NCI-H2196 treated with DMSO at 0.1 percent for 48 hours (cell line): Measurements from ENCODE around the gene PRKAG2.

Source experiments
- DNase-seq: peaks from one replicate; lab custom pipeline; 2025; ENCODE audit not compliant: unreplicated experiment; lab: John Stamatoyannopoulos, UW

Gene PRKAG2

DNA sequence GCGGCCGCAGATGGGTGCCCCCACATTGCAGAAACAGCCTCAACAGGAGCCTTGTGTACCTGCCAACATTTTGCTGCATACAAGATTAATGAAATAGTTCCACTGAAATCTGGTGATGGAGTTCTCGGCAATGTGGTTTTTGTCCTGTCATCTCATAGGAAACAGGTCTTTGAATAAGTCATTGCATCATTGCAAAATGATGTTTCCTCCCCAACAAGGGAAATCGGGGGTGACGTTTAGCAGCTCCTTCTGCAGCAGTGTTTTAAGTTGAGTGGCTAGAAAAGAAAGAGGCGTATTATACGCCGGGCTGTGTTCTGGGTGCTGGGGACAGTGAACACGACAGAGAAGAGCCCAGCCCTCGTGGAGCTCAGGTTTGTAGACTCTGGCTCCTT, 177.0 kb downstream of the PRKAG2 start:
- DNase-seq: no peak

DNA sequence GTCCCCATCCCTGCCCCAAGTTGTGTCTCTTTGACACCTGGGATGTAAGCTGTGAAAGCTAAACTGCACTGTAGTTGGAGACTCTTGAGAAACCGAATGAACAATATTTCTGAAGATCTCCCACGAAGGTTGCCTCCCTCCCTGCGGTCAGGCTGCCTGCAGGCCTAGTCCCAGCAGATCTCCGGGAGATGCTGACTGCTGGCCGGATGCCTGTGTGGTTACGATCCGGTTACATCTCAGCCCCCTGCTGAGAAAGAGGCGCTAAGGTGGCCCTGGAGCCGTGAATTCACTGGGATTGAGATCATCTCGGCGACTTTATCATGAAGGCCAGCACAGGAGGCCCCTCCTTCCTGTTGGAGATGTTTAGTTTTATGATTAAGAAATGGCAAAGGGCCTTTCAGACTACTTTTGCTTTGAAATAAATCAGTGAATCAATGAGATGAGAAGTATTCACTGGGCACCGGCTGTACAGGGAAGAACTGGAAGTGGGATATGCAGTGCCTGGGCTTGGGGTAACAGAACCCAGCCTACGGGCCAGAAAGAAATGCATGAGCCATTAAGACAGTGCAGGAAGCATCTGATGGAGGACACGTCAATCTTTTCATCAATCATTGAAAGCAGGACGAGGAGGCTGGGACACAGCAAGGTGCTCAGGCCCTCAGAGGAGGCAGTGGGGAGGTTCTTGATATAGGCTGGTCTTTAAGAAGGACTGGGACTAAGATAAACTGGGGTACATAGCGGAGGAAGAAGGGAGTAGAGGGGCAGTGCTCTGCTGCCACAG, 177.6 kb downstream of the PRKAG2 start:
- DNase-seq: no peak

DNA sequence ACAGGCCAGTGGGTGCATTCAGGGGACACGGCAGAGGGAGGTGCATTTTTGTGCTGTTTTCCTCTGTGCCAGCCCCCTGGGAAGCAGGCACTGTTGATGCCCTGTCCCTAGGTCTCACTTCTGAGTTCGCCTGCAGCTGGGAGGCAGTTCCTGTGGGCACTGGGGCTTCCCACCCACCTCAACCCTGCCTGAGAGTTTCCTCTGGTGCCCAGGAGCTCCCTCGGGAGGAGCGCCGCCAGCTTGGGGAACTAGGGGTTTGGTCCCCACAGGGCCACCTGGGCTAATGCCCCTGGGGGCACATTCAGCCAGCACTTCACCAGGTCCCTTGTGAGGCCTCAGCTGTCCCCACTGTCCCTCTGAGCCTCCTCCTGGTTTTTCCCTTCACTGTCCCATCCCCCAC, 179.0 kb downstream of the PRKAG2 start:
- DNase-seq: no peak

DNA sequence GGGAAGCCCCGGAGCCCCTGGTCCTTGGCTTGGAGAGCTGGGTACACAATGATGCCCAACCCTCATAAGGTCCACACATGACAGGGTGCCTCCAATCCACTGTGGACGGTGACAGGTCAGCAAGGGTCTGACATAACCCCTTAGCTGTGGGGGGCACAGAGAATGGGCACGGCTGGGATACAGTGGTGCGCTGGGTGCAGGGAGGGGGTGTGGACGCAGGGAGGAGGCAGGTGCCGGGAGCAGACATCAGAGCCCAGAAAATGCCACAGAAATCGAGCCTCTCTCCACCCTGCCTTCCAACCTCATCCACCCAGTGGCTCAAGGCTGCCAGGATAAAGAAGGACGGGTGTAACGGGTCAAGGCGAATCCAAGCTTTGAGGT, 179.4 kb downstream of the PRKAG2 start:
- DNase-seq: no peak

DNA sequence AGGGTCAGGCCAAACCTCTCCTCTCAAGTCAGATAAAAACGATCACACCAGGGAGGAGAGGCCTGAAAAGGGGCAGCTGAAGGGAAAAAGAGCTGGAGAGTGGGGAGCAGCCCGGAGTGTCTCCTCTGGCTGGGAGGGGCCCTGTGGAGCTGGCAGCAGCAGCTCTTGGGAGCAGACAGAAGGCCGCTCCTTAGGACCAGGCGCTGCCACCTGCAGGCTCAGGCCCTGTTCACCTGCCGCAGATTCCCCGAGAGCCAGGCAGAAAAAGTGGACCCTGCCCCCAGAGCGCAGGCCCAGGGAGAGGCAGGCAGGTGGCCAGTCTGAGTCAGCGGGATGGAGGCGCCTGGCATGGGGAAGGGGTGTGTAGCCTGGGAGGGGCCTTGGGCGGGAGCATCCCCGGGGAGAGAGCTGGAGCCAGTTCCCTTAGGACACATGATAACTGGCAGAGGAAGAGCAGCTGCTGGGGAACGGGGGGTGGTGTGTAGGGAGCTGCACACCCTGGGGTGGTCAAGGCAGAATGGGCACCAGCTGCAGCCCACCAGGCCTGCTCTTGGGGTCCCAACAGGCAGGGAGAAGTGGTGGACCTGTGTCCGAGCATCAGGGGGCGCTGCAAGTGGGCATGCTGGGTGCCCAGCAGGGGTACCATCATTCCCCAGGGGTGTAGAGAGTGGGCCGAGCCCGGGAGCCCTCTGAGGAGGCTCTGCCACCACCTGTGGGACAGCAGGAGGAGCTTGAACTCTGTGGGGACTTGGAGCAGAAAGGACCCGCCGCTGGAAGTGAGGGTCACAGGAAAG, 180.0 kb downstream of the PRKAG2 start:
- DNase-seq: peak; percentile 63

DNA sequence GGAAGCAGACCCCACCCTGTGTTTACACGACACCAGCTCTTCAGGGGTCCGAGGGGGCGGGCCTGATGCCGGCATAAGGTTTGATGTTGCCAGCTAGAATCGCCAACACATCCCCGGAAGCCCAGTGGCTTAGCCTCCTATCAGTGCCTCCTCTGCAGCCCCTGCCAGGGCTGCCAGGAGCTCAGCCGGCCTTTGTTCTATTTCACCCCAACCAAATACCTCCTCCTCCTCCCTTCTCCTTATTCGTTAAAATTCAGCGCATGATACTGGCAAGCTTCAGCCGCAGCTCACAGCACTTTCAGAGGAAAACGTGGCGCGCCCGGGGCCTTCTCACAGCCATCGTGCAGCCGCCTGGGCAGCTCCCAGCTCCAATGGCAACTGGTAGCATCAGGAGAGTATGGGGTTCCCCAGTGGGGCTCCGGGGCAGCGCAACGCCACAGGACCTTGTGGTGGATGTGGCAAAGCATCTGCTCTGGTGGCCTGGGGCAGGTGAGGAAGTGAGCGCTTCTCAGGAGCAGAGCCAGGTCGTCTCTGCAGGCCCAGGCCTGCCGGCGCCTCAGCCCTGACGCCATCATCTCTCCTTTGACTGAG, 180.9 kb downstream of the PRKAG2 start:
- no peak for DNase-seq

DNA sequence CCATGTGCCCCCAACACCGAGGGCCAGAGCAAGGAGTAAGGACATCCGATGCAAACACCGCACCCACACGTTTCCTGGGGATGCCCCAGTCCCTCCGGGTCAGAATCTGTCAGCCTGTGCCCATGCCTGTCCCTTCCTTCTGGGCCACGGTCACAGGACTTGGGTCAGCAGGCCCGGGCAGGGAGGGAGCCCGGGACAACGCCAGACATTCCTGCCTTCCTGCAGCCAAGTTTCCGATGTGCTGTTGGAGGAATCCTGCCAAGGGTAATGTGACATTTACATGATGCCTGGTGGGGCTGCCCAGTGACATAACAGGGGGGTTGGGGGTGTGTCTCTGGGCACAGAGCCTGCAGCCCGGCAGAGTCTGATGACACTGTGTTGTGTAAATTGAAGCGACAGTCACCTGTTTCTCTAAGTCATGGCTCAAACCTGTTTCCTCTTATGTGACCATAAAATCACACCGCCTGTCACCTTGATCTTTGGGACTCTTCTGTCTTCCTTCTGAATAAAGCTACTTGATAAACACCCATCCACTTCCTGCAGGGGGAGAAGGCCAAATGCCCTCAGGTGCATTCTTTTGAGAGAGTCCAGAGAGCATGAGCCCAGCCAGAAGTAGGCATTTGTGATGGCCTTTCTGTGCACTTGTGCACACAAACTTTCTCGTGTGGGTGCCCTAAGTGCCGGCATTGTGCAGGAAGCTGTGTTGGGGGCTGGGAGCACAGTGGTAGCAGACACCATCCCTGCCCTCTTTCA, 181.9 kb downstream of the PRKAG2 start:
- DNase-seq: peak; percentile 25

DNA sequence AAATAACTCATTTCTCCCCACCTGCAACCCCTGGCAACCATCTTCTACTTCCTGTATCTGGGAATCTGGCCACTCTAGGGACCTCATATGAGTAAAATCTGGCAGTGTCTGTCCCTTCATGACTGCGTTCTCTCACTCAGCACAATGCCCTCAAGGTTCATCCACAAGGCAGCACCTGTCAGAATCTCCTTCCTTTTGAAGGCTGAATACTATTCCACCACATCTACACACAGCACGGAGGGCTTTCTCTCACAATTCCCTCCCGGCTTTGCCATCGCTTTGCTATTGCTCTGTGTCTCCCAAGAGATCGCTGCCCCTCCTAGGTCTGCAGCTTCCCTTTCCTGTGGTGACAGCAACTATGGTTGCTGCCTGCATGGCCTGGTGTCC, 182.5 kb downstream of the PRKAG2 start:
- DNase-seq: no peak

DNA sequence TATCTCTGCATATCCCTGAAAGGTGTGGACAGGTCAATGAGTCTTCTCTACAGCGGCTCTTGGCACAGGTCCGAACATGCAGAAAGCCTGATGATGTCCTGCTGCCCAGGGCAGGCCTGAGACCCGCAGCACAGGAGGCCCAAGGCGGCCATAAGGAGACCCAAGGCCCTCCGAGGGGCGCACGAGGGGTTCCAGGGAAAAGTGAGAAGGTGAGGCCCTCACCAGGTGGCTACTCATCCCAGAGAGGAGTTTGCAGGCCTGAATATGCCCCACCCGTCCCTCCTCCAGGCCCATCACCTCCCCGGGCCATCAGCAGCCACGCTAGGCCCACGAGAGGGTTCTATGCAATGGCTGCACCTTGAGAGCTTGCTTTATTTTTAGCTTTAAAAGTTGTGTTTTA, 183.8 kb downstream of the PRKAG2 start:
- no peak for DNase-seq

DNA sequence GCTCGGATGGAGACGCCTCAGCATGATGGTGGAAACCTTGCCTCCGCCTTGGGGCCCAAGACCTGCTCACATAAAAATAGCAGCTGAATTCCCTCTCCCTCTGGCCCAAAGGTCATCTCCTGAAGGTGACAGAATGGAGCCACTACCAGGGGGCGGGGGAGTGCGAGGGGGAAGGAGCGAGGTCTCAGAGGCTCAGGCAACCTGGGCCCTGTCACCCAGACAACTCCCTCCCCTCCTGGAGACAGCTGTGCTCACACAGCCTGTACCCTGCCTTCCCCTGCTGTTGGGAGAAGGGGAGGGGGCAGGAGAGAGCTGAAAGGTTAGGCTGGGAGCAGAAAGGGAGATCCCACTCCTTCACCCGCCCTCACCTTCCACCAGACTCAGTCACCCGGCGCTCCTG, 184.2 kb downstream of the PRKAG2 start:
- no peak for DNase-seq

DNA sequence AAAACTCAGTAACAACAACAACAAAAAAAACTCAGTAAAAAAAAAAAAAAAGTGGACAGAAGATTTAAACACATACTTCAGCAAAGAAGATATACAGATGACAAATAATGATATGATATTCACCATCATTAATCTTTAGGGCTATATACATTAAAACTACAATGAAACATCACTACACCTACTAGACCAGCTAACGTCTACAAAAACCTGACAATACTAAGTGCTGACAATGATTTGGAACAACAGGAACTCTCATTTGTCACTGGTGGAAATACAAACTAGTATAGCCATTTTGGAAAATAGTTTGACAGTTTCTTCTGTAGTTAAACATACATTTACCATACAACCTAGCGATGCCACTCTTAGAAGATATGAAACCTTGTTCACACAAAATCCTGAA, 185.5 kb downstream of the PRKAG2 start:
- no peak for DNase-seq

DNA sequence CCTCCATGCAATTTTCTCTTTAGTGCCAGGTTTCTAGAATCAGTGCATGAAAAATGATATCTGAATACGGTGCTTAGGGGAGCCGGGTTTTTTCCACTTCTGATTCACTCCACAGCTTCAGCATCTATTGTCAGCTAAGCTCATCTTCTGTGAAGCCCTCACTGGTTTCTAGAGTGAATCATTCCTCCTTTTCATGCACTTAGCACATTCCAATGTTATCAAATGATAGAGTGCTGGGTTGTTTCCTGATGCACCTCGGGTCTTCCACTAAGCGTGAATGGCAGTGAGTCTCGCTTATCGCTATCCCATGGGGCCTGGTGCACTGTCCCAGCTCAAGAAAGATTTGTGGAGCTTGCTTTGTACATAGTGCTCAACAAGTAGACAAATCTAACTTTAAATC, 186.3 kb downstream of the PRKAG2 start:
- DNase-seq: no peak

DNA sequence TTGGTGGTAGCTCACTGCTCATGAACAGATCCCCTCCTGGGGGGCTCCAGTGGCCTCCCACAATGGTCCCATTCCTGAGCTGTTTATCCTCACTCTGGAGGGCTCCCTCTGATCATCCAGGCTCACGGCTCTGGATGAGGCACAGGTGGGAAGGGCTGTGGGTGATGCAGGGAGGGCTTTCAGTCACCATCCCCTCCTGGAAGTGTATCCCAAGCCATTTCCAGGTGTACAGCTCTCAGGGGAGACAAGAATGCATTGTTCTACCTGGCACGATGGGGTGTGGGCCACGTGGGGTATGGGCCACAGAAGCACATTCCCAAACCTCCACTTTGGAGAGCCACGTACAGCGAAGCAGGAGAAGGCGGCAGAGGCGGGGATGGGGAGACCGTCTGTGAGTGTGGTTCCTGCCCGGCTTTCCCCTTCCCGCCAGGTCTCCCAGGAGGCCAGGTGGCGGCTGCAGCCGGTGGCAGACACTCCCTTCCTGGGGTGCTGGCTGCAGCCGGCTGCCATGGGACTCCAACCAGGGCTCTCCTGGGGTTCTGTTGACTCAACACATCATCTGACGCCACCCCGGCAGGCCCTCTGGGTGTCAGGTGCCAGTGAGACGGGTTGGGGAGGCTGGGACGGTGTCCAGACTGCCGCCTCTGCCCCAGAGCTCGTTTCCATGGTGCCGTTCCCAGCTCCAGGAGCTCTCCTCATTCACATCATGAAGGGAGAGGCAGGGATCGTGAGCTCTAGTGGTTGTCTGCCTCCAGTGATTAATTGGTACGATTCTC, 187.5 kb downstream of the PRKAG2 start:
- DNase-seq: peak; percentile 46

DNA sequence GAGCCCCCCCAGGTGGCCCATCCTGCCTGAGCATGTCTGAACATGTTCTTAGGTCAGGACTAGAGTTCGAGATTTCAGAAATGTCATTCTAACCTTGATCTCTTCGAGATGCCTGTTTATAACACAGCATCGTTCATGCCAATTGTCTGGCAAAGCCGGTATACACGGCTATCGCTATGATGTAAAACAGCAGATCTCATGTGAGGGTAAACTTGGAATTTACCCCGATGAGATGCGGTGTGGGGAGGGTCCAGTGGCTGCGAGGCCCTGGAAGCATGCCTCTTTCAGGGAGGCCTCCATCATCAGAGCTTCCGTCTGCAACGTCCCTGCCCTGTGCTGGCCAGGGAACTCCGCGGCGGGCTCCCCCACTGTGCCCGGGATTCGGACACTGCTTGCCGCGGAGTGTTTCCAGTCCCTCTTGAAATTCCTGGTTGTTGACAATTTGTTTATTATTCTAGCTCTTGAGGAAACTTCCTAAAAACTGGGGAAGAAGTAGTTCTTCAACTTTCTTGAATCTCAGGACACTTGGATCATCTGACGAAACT, 188.6 kb downstream of the PRKAG2 start:
- DNase-seq: no peak

DNA sequence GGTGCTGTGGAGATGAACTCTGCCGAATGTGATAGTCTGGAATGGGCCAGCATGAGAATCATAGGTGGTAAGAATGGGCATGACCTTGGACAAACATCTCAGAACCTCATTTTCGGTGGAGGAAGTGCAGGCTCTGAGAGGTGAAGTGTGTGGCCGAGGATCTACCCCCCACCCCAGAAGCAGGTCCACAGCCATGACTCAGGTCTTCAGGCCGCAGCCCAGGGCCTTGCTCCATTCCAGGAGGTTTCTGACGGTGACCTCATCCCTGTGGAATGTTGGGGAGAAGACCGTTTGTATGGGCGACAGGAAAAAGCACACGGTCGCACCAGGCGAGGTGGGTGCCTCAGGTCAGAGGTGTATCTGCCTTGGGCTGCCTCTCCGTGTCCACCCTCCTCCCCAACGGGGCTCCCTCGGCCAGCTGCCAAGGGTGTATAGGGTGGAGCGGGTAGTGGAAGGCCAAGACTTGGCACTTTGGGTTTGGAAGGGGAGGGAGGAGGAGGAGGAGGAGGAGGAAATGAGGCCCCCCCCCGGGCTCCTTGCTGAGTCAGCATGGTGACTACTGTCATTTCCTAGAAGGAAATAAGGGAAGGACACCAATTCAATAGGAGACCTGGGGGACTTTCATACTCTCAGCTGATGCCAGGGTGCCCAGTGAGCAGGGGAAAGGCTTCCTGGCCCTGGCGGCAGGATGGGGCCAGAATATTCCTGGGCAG, 189.2 kb downstream of the PRKAG2 start:
- no peak for DNase-seq

DNA sequence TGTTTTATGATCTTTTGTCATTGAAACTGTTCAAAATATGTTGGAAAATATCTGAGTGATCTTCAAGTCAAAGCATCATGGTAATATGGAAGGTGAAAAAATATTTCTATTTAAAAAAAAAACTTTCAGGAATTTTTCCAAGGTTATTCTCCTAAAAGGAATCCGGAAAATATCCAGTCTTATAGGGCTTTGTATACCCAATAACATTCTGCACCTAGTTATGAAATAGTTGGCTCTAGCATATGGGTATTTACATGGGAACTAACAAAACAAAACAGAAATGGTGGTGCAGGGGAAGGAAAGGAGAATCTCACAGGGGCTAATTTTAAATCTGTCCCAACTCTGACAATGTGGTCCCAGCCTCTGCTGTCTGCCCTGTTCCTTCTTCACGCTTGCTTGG, 190.1 kb downstream of the PRKAG2 start:
- no peak for DNase-seq

DNA sequence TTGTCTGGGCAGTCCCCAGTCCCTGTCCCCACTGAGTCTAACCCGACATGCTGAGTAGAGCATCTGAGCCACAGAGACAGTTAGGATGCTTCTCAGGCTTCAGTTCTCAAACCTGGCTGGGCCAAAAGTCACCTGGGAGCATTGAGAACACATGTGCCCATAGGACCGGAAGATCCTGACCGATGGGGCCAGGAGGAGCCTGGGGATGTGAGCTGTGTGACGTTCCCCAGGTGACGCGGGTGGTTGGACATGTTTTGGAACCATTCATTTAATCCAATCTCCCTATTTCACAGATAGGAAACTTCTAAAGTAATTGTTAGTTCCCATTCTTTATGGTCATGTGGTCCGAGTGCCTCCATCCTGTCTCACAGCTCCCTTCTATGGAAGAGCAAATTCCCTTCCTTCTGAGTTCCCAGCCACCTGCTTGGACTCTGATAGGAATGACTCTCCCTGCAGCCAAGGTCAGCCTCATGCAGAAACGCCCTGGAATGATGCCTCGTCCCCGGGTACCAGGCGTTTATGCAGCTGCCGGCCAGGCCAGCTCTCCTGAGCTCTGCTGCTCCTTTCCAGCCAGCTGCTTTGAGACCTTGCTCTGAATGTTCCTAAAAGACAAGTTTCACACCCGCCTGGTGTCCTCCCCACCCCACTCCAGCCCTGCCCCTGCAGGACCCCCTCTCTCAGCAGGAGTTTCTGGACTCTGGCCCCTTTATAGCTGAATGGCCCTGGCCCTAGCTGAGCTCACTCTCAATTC, 190.7 kb downstream of the PRKAG2 start:
- DNase-seq: no peak

DNA sequence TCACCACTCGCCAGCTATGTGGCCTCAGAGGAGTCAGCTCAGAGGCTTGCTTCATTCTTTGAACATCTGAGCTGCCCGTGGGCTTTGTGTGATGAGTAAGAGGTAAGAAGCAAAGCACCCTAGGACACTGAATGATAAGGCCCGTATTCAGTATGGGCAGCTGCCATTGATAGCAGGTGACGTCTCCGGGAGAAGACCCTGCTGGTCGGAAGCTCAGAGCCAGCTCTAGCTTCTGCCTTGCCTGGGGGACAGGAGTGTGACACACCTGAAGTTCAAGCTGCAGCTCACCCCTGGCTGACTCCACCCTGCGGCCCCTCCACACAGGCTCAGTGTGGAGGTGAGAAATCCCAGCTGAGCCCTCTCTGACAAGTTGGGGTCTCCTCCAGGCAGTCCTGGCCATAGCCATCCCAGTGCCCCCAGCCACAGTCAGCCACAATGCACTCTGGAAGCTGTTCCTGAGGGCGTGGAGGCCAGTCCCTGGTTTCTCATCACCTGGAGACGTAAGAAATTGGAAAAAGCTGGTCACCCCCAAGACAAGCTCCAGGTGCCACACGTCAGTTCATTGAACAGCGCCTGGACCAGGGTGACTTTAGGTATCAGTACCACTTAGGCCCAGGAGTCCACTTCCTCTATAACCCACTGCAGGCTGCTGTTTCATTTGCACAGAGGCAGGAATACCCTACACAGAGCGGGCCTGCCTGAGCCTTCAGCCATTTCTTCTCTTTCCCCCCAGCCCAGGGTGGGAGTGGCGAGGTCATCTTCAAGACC, 192.3 kb downstream of the PRKAG2 start:
- no peak for DNase-seq
